GM18868 (cell line): Measurements from ENCODE around the gene FUOM.
A peak's percentile ranks its signal among the peaks of the same experiment; 100 is the strongest.
"Not testable (repeated sequence)": the region's sequence is repeated elsewhere in the genome, so short reads cannot be mapped to it uniquely, and the experiment has no call there.

Source experiments
- ATAC-seq: cut with Tn5 transposase; IDR thresholded peaks from one replicate; pipeline ENCODE4 v1.9.1; 2021; ENCODE audit warnings: mild to moderate bottlenecking, moderate library complexity; ENCODE audit not compliant: unreplicated experiment

The FUOM gene

GRCh38 chr10:133388973-133389818, 31.4 kb upstream of the FUOM start:
- peak; percentile 85 for ATAC-seq

GRCh38 chr10:133388236-133388972, 30.6 kb upstream of the FUOM start:
- ATAC-seq: no peak

GRCh38 chr10:133386951-133387350, 29.1 kb upstream of the FUOM start:
- not testable (repeated sequence) for ATAC-seq

GRCh38 chr10:133385214-133385613, 27.4 kb upstream of the FUOM start:
- no peak for ATAC-seq

GRCh38 chr10:133384071-133384470, 26.3 kb upstream of the FUOM start:
- no peak for ATAC-seq

GRCh38 chr10:133383551-133383950, 25.7 kb upstream of the FUOM start:
- no peak for ATAC-seq

- no peak for ATAC-seq
These were observed 23.2 kb upstream of the FUOM start for GRCh38 chr10:133381036-133381435.

GRCh38 chr10:133379801-133380666, 22.2 kb upstream of the FUOM start:
- ATAC-seq: no peak

- ATAC-seq: peak; percentile 49
These were observed 21.5 kb upstream of the FUOM start, which contains the start of gene PAOX for GRCh38 chr10:133379152-133379800. Gene PAOX, plus strand, starts transcription at chr10:133379262. Its CDS starts 55 bp downstream, at chr10:133379317.

GRCh38 chr10:133378251-133379096, 20.7 kb upstream of the FUOM start:
- ATAC-seq: peak; percentile 42

GRCh38 chr10:133377818-133378250, 20.0 kb upstream of the FUOM start:
- no peak for ATAC-seq

- ATAC-seq: no peak
These were observed 19.4 kb upstream of the FUOM start for GRCh38 chr10:133377025-133377817.

GRCh38 chr10:133376183-133376582, 18.4 kb upstream of the FUOM start:
- ATAC-seq: not testable (repeated sequence)

GRCh38 chr10:133375357-133376115, 17.7 kb upstream of the FUOM start:
- ATAC-seq: no peak

GRCh38 chr10:133373174-133374090, 15.6 kb upstream of the FUOM start, which contains the start of gene ECHS1:
Gene ECHS1, minus strand, starts transcription at chr10:133373354. Its CDS starts 21 bp downstream, at chr10:133373333.
- ATAC-seq: peak; percentile 97

GRCh38 chr10:133372507-133372906, 14.7 kb upstream of the FUOM start:
- ATAC-seq: no peak
